Cerebellar nuclear complex (tissue), 1 donor: ENCODE data around the gene CCDC88B.
A peak's percentile ranks its signal among the peaks of the same experiment; 100 is the strongest.

Experiments
- DNase-seq, 2 experiments: peaks; one replicate each; lab custom pipeline; 2025; lab: John Stamatoyannopoulos, UW

The CCDC88B gene

GRCh38 chr11:64347193-64347867, 7.3 kb downstream of the CCDC88B start:
- DNase-seq = no peak

- peak in 1 of 2 experiments; percentile 47 for DNase-seq
These were observed 8.5 kb downstream of the CCDC88B start for GRCh38 chr11:64348383-64349024.

GRCh38 chr11:64349025-64349387, 9.0 kb downstream of the CCDC88B start:
- no peak for DNase-seq

DNA sequence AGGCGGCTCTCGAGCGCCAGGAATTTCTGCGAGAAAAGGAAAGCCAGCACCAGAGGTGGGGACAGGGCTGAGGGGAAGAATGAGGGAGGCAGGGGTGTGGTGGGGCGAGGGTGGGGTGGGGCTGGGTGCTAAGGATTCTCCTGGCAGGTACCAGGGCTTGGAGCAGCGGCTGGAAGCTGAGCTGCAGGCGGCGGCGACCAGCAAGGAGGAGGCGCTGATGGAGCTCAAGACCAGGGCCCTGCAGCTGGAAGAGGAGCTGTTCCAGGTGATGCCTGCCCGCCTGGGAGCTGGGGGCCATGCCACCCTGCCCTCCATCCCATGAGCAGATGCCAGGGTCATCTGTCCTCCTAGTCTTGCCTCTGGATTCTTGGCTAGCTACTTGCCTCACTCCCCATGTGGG, 9.4 kb downstream of the CCDC88B start:
- no peak for DNase-seq

DNA sequence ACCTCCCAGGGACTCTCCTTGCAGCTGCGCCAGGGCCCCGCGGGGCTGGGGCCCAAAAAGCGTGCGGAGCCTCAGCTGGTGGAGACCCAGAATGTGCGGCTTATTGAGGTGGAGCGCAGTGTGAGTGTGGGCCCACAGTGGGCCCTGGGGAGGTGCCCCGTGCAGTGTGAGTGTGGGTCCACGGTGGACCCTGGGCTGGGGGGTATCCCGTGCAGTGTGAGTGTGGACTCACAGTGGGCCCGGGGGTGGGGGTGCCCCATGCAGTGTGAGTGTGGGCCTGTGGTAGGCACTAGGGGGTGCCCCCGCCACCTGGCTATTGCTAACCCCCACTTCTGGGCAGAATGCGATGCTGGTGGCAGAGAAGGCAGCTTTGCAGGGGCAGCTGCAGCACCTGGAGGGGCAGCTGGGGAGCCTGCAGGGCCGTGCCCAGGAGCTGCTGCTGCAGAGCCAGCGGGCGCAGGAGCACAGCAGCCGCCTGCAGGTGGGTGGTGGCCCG, 11.2 kb downstream of the CCDC88B start:
- no peak for DNase-seq

DNA sequence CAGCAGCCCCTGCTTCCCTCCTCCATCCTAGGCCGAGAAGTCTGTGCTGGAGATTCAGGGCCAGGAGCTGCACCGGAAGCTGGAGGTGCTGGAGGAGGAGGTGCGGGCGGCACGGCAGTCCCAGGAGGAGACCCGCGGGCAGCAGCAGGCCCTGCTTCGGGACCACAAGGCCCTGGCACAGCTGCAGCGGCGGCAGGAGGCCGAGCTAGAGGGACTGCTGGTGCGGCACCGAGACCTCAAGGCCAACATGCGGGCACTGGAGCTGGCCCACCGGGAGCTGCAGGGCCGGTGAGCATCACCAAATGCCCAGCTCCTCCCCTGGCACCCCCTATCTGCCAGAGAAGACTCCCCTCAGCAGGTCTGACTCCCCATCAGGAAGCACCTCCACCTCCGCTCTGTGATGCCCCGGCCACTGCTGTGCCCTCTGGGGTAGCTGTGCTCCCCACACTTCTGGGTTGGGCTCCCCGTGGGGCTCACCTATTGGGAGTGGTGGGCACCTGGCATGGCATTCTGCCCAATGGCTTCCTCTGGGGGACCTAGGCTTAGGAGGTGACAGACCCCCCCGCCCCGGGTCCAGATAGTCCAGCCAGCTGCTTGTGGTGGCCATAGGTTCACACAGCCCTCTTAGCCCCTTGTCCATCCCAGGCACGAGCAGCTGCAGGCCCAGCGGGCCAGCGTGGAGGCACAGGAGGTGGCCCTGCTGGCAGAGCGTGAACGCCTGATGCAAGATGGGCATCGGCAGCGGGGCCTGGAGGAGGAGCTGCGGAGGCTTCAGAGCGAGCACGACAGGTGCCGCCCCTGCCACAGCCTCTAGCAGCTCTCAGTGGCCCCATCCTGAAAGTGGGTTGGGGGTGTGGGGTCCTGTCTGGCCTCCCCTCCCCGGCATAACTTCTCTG, 12.3 kb downstream of the CCDC88B start:
- DNase-seq = no peak

GRCh38 chr11:64352995-64353714, 13.2 kb downstream of the CCDC88B start:
- DNase-seq = no peak

GRCh38 chr11:64353715-64354506, 13.9 kb downstream of the CCDC88B start:
- DNase-seq = no peak

DNA sequence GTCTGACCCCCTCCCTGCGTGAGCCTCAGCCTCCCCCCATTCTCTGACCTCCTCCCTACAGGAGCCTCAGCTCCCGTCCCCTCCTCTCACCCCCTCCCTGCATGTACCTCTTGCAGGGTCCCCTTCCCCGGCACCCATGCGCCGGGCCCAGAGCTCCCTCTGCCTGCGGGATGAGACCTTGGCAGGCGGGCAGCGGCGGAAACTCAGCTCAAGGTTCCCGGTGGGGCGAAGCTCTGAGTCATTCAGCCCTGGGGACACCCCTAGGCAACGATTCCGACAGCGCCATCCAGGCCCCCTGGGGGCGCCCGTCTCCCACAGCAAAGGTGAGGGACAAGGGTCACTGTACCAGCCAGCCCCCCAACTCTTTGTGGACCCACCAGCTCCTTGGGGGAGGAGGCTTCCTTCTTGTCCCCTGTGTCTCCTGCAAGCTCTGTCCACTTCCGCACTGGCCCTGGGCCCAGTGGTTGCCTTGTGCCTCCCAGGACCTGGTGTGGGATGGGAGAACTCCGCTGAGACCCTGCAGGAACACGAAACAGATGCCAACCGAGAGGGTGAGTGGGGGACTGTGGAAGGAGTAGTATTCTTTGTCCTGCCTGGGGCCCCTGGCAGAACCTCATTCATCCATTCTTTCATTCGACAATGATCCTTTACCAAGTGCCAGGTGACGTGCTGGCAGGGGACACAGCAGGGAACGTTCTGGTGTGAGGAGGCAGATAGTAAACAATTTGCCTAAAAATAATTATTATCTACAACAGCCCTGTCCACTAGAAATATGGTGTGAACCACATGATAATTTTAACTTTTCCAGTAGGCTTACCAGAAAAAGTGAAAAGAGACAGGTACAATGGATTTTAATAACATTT, 15.3 kb downstream of the CCDC88B start:
- peak in 1 of 2 experiments; percentile 82 for DNase-seq

GRCh38 chr11:64356498-64357411, 16.8 kb downstream of the CCDC88B start:
- peak in 1 of 2 experiments; percentile 31 for DNase-seq

- no peak for DNase-seq
These were observed 17.4 kb downstream of the CCDC88B start for GRCh38 chr11:64357446-64357845.

DNA sequence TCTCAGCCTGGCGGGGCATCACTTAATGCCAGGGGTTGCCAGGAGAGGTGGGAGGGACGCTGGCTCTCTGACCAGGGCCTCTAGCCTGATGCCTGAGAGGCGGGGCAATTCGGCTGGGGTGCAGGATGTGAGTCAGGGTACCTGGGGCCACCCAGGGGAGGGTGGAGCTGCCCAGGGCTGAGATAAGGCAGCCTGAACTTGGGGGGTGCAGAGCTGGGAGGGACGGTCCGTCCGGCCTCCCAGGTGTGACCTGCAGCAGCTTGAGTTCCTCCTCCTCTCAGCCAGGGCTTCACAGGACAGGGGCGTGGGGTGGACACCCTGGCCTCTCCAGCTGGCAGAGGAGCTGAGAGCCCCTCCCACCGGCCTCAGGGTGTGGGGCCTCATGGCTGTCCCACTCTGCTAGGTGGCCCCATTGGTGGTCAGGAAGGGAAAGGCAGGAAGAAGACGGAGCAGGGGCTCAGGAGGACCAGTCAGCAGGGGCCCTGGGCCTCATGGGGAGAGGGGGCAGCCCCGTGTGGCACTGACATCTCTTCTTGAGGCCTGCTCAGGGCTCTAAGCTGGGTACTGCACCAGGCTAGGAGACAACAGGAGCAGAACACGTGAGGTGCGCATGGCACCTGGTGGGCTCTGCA, 18.0 kb downstream of the CCDC88B start:
- DNase-seq = no peak

DNA sequence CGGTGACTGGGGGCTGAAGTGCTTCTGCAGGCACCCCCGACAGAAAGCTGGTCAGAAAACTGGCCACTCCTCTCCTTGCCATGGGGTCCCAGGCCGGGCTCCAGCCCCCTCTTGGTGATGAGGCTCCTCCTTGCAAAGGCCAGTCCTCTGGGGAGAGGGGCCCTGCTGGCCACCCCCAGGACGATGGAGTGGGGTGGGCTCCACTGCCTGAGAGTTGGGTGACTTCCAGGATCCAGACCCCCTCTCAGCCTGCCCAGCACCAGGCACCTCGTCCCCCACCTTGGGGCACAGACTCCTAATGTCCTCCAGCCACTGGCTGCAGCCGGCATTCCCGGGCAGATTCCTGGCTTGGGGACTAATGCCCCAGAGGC, 18.5 kb downstream of the CCDC88B start:
- DNase-seq = no peak

- DNase-seq = no peak
These were observed 19.1 kb downstream of the CCDC88B start, which contains the start of gene RPS6KA4 for GRCh38 chr11:64358907-64359711. Gene RPS6KA4 (plus strand): TSS chr11:64359162. CDS start chr11:64359236, 74 bp downstream.

GRCh38 chr11:64359712-64360445, 19.9 kb downstream of the CCDC88B start:
- no peak for DNase-seq

GRCh38 chr11:64360448-64360921, 20.5 kb downstream of the CCDC88B start:
- no peak for DNase-seq

GRCh38 chr11:64361659-64362058, 21.7 kb downstream of the CCDC88B start:
- no peak for DNase-seq
